Mammary epithelial cell (primary cell): ENCODE measurements around the gene TTLL3.

Experiments
- CTCF ChIP-seq, 2 donors: IDR thresholded peaks in 1 of 2; conservative IDR thresholded peaks in 1 of 2; 2 replicates each; pipeline ENCODE4 v1.5.1; 2011 to 2012; ENCODE audit warnings: inconsistent platforms in 2 of 2, low read length in 2 of 2, mild to moderate bottlenecking in 2 of 2, control low read depth in 1 of 2, low read depth in 1 of 2; ENCODE audit not compliant: insufficient read depth in 1 of 2; ENCODE audit errors: extremely low read depth in 1 of 2
- EZH2 ChIP-seq: IDR thresholded peaks from 2 replicates; pipeline ENCODE4 v1.6.1; 2012; ENCODE audit warnings: low read length, inconsistent platforms, borderline replicate concordance

DNA sequence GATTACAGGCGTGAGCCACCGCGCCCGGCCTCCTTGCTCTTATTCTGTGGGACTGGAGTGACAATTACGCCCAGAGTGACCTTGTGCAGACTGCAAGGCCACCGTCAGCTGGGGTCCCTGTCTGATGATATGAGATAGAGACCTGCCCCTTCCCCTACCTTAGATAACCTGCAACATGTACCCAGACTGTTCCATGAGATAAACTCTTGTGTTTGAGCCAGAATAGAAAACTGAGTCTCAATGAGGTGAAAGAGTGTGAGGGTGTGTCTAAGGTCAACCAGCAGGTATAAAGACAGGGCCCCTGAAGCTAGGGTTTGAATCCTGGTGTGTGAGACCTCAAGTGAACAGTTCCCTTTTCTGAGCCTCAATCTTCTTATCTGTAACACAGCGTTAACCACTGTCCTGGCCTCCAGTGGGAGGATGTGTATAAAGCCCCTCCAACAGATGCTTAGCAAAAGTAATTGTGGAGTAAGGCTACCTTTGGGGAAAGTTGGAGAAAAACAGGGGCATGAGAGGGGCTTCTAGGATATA lies 23.8 kb upstream of the TTLL3 start:
- TF ChIP-seq CTCF (conservative IDR thresholded peaks at IDR 0.05 in 1 of 2, IDR thresholded peaks at IDR 0.05 in 1 of 2; ENCODE audit: extremely low read depth in 1 of 2, insufficient read depth in 1 of 2, low read depth in 1 of 2, low read length in 2 of 2) = no peak
- no peak for TF ChIP-seq EZH2
